Activated naive CD8-positive, alpha-beta T cell treated with anti-CD3 and anti-CD28 coated beads for 36 hours (primary cell): ENCODE measurements around the gene TLR5. TPM values are rescaled to one million over a fixed set of nuclear protein-coding genes. Genes with fewer than 3 reads are reported as not detected.
A peak's percentile ranks its signal among the peaks of the same experiment; 100 is the strongest.

Experiments
- DNase-seq: peaks from one replicate; pipeline ENCODE4 v3.0.0; 2021
- H3K27ac Mint-ChIP-seq: one replicate; pipeline ENCODE4 v1.8.0; 2022; ENCODE audit warnings: mild to moderate bottlenecking, moderate library complexity, mixed read lengths
- H3K27me3 Mint-ChIP-seq: one replicate; pipeline ENCODE4 v1.8.0; 2022; ENCODE audit warnings: mild to moderate bottlenecking, mixed read lengths
- H3K36me3 Mint-ChIP-seq: one replicate; pipeline ENCODE4 v1.8.0; 2021; ENCODE audit warnings: mild to moderate bottlenecking, mixed read lengths
- H3K4me1 Mint-ChIP-seq: one replicate; pipeline ENCODE4 v1.8.0; 2021; ENCODE audit warnings: mixed read lengths
- H3K4me3 Mint-ChIP-seq: one replicate; pipeline ENCODE4 v1.8.0; 2022; ENCODE audit warnings: mild to moderate bottlenecking, moderate library complexity, mixed read lengths
- H3K9me3 Mint-ChIP-seq: one replicate; pipeline ENCODE4 v1.8.0; 2022; ENCODE audit warnings: mixed read lengths
- total RNA-seq, 2 experiments: library from RNA; stranded (reverse); gene quantifications; one replicate each; pipeline ENCODE4 v1.2.3, GENCODE V29; 2021

The TLR5 gene
- total RNA-seq, 2 experiments from 2014 or later, result 0.19 to 0.38 TPM

- no peaks in the 10 kb centered on the region for H3K36me3 Mint-ChIP-seq
- H3K27me3 Mint-ChIP-seq, result peaks cover 28% of the 10 kb centered on the region
- peaks cover 5% of the 10 kb centered on the region for H3K4me1 Mint-ChIP-seq
- H3K27ac Mint-ChIP-seq, result no peak overlapping the region
- no peak overlapping the region for H3K4me3 Mint-ChIP-seq
- DNase-seq, result no peak
- no peaks in the 10 kb centered on the region for H3K9me3 Mint-ChIP-seq
Measured at GRCh38 chr1:223136086-223136485, 7.0 kb downstream of the TLR5 start.

GRCh38 chr1:223135176-223135942 lies 7.7 kb downstream of the TLR5 start:
- no peak for DNase-seq
- peaks cover 5% of the 10 kb centered on the region for H3K4me1 Mint-ChIP-seq
- H3K27me3 Mint-ChIP-seq, result peaks cover 28% of the 10 kb centered on the region
- no peaks in the 10 kb centered on the region for H3K36me3 Mint-ChIP-seq
- H3K9me3 Mint-ChIP-seq, result no peaks in the 10 kb centered on the region
- no peak overlapping the region for H3K27ac Mint-ChIP-seq
- no peak overlapping the region for H3K4me3 Mint-ChIP-seq

DNA sequence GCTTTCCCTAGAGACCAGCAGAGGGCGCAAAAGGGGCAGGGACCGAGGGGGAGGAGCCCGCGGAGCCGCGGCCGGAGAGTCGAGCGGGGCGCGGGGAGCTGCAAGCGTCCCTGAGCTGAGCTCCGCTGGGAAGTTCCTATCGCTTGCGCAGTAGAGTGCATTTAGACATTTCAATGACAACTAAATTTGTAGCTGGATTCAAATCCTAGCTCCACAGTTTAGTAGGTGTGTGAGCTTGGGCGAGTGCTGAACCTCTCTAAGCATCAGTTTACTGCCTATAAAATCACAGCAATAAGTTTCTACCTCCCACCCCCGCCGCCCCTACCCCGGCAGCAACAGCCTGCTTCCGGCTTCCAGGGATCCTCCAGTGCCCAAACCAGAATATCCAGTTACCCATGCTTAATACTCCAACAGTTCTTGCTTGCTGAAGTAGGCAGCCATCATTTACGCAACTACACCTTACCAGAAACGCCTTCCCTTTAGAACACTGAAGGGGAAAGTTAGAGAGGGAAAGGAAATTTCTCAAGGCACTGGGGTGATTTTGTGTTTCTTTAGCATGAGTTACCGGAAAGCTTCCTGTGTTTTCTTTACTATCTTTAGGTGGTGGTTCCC lies 9.1 kb downstream of the TLR5 start:
- Mint-ChIP-seq H3K27me3 (peaks cover 34% of the 10 kb centered on the region), H3K27ac (no peak overlapping the region)

GRCh38 chr1:223133306-223133823 lies 9.7 kb downstream of the TLR5 start:
- peak overlapping the region; percentile 20 for H3K4me3 Mint-ChIP-seq
- DNase-seq, result no peak
- peaks cover 39% of the 10 kb centered on the region for H3K27me3 Mint-ChIP-seq

More for the DNA sequence above, 9.1 kb downstream of the TLR5 start:
- H3K4me1 Mint-ChIP-seq, result peaks cover 9% of the 10 kb centered on the region
- H3K36me3 Mint-ChIP-seq, result no peaks in the 10 kb centered on the region
- DNase-seq, result peak; percentile 77
- peak overlapping the region; percentile 20 for H3K4me3 Mint-ChIP-seq
- H3K9me3 Mint-ChIP-seq, result no peaks in the 10 kb centered on the region

DNA sequence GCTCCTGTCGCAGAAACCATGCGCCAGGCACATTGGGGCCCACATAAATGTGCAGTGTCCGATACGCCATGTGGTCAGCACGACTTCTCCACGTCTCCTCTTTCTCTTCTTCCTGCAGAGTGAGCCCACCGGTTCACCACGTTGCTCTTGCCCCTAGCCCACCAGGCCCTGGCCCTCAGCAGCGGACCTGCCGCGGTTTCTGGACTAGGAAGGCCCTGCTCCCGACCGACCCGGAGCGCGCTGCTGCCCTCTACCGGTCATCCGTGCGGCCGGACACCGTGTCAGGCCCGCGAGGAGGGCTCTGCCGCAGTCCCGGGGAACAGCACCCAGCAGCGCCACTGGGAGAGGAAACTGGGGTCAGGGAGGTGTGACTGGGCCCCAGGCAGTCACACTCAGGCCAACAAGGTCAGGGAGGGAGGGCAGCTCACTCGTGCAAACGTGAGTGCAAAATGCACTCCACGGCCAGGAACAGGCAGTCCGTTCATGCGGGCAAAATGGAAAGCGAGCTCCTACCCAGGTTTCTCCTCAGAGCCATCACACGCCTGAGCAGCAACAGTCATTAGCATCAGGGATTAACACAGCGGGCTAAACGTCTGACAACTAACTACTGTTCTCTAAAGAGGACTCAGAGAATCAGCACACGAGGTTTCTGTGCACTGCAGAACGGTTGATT lies 13.7 kb downstream of the TLR5 start:
- H3K4me1 Mint-ChIP-seq, result peaks cover 10% of the 10 kb centered on the region
- H3K36me3 Mint-ChIP-seq, result no peaks in the 10 kb centered on the region
- peak; percentile 70 for DNase-seq
- H3K27me3 Mint-ChIP-seq, result peaks cover 23% of the 10 kb centered on the region
- no peaks in the 10 kb centered on the region for H3K9me3 Mint-ChIP-seq
- H3K27ac Mint-ChIP-seq, result no peak overlapping the region
- no peak overlapping the region for H3K4me3 Mint-ChIP-seq

More at GRCh38 chr1:223133306-223133823, 9.7 kb downstream of the TLR5 start:
- H3K4me1 Mint-ChIP-seq, result peaks cover 10% of the 10 kb centered on the region
- no peaks in the 10 kb centered on the region for H3K9me3 Mint-ChIP-seq
- H3K27ac Mint-ChIP-seq, result no peak overlapping the region
- H3K36me3 Mint-ChIP-seq, result no peaks in the 10 kb centered on the region

DNA sequence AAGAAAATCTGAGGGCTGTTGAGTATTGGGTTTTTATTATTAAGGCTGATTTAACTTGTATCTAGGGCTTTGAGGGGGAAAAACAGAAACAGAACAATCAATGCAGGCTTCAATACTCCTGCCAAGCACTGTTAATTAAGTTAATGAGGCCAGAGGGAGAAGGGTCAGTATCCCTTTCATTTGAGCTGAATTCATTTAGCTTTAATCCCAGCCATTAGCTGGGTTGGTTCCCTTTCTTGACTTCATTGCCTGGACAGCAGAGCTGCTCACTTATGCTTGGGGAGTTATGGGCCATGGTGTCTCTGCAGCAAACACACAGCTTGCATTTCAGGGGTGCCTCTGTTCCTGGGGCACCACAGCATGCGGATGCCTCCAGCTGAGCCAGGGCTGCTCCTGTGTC lies 16.3 kb downstream of the TLR5 start:
- H3K27ac Mint-ChIP-seq, result no peak overlapping the region
- H3K4me1 Mint-ChIP-seq, result peaks cover 13% of the 10 kb centered on the region
- no peak for DNase-seq
- H3K9me3 Mint-ChIP-seq, result no peaks in the 10 kb centered on the region
- no peak overlapping the region for H3K4me3 Mint-ChIP-seq
- peaks cover 20% of the 10 kb centered on the region for H3K27me3 Mint-ChIP-seq
- H3K36me3 Mint-ChIP-seq, result no peaks in the 10 kb centered on the region

GRCh38 chr1:223125766-223126165 lies 17.3 kb downstream of the TLR5 start:
- Mint-ChIP-seq H3K9me3 (no peaks in the 10 kb centered on the region), H3K27ac (no peak overlapping the region), H3K4me1 (peaks cover 13% of the 10 kb centered on the region), H3K36me3 (no peaks in the 10 kb centered on the region), H3K27me3 (peaks cover 20% of the 10 kb centered on the region), H3K4me3 (no peak overlapping the region)
- DNase-seq, result no peak

GRCh38 chr1:223123011-223123610 lies 19.9 kb downstream of the TLR5 start:
- peaks cover 7% of the 10 kb centered on the region for H3K27me3 Mint-ChIP-seq
- H3K36me3 Mint-ChIP-seq, result no peaks in the 10 kb centered on the region
- H3K27ac Mint-ChIP-seq, result no peak overlapping the region
- no peak for DNase-seq
- H3K9me3 Mint-ChIP-seq, result no peaks in the 10 kb centered on the region
- H3K4me3 Mint-ChIP-seq, result no peak overlapping the region
- H3K4me1 Mint-ChIP-seq, result peaks cover 8% of the 10 kb centered on the region

DNA sequence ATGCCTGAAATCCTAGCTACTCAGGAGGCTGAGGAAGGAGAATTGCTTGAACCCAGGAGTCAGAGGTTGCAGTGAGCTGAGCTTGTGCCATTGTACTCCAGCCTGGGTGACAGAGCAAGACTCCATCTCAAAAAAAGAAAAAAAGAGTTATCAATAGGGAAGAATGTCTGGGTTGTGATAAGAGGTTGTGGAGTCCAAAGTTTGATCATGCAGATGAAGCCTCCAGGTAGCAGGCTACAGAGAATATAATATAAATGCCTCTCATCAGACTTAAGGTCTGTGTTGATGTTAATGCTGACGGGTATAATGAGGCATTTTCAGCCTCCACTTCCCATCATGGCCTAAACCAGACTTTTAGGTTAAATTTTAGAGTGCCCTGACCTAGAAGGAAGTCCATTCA lies 24.6 kb downstream of the TLR5 start:
- Mint-ChIP-seq H3K27ac (no peak overlapping the region), H3K9me3 (no peaks in the 10 kb centered on the region), H3K4me1 (peaks cover 3% of the 10 kb centered on the region), H3K27me3 (peaks cover 4% of the 10 kb centered on the region), H3K4me3 (no peak overlapping the region), H3K36me3 (no peaks in the 10 kb centered on the region)
- no peak for DNase-seq

DNA sequence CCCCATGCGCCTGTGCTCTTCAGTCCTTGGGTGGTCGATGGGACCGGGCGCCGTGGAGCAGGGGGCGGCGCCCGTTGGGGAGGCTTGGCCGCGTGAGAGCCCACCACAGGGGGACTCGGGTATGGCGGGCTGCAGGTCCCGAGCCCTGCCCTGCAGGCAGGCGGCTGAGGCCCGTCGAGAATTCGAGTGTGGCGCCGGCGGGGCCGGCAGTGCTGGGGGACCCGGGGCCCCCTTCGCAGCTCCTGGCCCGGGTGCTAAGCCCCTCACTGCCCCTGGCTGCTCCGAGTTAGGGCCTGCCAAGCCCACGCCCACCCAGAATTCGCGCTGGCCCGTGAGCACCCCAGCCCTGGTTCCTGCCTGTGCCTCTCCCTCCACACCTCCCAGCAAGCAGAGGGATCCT lies 26.1 kb downstream of the TLR5 start:
- Mint-ChIP-seq H3K36me3 (no peaks in the 10 kb centered on the region), H3K27me3 (no peaks in the 10 kb centered on the region), H3K27ac (no peak overlapping the region), H3K4me3 (no peak overlapping the region), H3K4me1 (no peaks in the 10 kb centered on the region), H3K9me3 (no peaks in the 10 kb centered on the region)
- no peak for DNase-seq

DNA sequence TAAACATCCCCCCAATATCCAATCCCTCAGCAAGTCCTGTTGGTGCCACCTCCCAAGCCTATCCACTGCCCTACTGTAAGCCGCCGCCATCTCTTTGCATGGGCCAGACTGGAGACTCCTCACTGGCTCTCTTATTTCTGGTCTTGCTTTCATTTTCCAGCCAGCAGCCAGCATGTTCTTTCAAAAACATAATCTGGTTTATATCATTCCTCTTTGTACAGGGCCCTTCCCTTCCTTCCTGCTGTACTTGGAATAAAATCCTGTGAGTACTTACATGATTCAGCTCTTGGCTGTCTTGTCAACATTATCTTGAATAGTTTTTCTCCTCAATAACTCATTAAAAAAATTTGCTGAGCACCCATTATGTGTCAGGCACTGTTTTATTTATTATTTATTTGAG lies 28.2 kb downstream of the TLR5 start:
- H3K36me3 Mint-ChIP-seq, result no peaks in the 10 kb centered on the region
- no peak overlapping the region for H3K27ac Mint-ChIP-seq
- H3K4me1 Mint-ChIP-seq, result peaks cover 7% of the 10 kb centered on the region
- no peak overlapping the region for H3K4me3 Mint-ChIP-seq
- H3K27me3 Mint-ChIP-seq, result no peaks in the 10 kb centered on the region
- no peaks in the 10 kb centered on the region for H3K9me3 Mint-ChIP-seq
- no peak for DNase-seq

- Mint-ChIP-seq H3K9me3 (no peaks in the 10 kb centered on the region), H3K36me3 (no peaks in the 10 kb centered on the region), H3K4me1 (peaks cover 13% of the 10 kb centered on the region), H3K27me3 (peaks cover 3% of the 10 kb centered on the region), H3K27ac (no peak overlapping the region), H3K4me3 (no peak overlapping the region)
- no peak for DNase-seq
Measured at GRCh38 chr1:223110952-223111351, 32.1 kb downstream of the TLR5 start.

DNA sequence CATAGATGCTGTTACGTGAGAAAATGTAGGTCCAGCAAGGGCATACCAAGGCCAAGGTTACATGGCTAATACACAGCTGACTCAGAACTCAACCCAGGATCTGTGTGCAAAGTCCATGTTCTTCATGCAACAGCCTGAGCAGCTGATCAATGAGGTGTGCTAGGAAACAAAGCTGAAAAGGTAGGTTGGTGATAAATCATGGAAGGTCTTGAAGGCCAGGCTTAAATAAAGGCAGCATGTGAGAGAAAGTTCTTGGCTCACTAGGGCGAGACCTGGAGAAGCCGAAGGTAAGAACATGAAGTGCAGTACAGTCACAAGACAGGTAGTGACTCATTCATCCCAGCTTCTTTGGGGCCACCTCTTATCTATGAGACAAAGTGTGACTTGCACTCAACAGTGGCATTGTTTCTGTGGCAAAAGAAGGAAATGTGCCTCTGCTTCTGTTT lies 33.4 kb downstream of the TLR5 start:
- peaks cover 13% of the 10 kb centered on the region for H3K4me1 Mint-ChIP-seq
- H3K9me3 Mint-ChIP-seq, result no peaks in the 10 kb centered on the region
- no peak for DNase-seq
- no peak overlapping the region for H3K4me3 Mint-ChIP-seq
- peaks cover 7% of the 10 kb centered on the region for H3K27me3 Mint-ChIP-seq
- H3K27ac Mint-ChIP-seq, result no peak overlapping the region
- H3K36me3 Mint-ChIP-seq, result no peaks in the 10 kb centered on the region

- H3K9me3 Mint-ChIP-seq, result no peaks in the 10 kb centered on the region
- H3K4me3 Mint-ChIP-seq, result no peak overlapping the region
- no peak overlapping the region for H3K27ac Mint-ChIP-seq
- H3K4me1 Mint-ChIP-seq, result peaks cover 13% of the 10 kb centered on the region
- no peak for DNase-seq
- no peaks in the 10 kb centered on the region for H3K36me3 Mint-ChIP-seq
- H3K27me3 Mint-ChIP-seq, result peaks cover 7% of the 10 kb centered on the region
Measured at GRCh38 chr1:223106856-223107255, 36.2 kb downstream of the TLR5 start.

- no peak for DNase-seq
- no peaks in the 10 kb centered on the region for H3K36me3 Mint-ChIP-seq
- H3K27ac Mint-ChIP-seq, result no peak overlapping the region
- H3K4me1 Mint-ChIP-seq, result peaks cover 8% of the 10 kb centered on the region
- peaks cover 10% of the 10 kb centered on the region for H3K27me3 Mint-ChIP-seq
- peaks cover 10% of the 10 kb centered on the region for H3K9me3 Mint-ChIP-seq
- H3K4me3 Mint-ChIP-seq, result no peak overlapping the region
Measured at GRCh38 chr1:223105568-223105967, 37.5 kb downstream of the TLR5 start.
